Osteocyte (in vitro differentiated cells): ENCODE measurements around the gene MRPL28. TPM values are rescaled to one million over a fixed set of nuclear protein-coding genes. Genes with fewer than 3 reads are reported as not detected.

Experiments used
- DNase-seq: peaks from one replicate; pipeline ENCODE4 v3.0.0; 2021; ENCODE audit warnings: mixed read lengths; ENCODE audit not compliant: unreplicated experiment; ENCODE audit errors: extremely low spot score
- H3K27ac Mint-ChIP-seq: one replicate; pipeline ENCODE4 v1.8.0; 2021; ENCODE audit warnings: mild to moderate bottlenecking, mixed read lengths; ENCODE audit not compliant: unreplicated experiment
- H3K27me3 Mint-ChIP-seq: one replicate; pipeline ENCODE4 v1.8.0; 2021; ENCODE audit warnings: mixed read lengths; ENCODE audit not compliant: unreplicated experiment
- H3K36me3 Mint-ChIP-seq: one replicate; pipeline ENCODE4 v1.8.0; 2021; ENCODE audit warnings: mixed read lengths; ENCODE audit not compliant: unreplicated experiment
- H3K4me1 Mint-ChIP-seq: one replicate; pipeline ENCODE4 v1.8.0; 2021; ENCODE audit warnings: mixed read lengths; ENCODE audit not compliant: unreplicated experiment
- H3K4me3 Mint-ChIP-seq: one replicate; pipeline ENCODE4 v1.8.0; 2021; ENCODE audit warnings: mild to moderate bottlenecking, moderate library complexity, mixed read lengths; ENCODE audit not compliant: unreplicated experiment
- H3K9me3 Mint-ChIP-seq: one replicate; pipeline ENCODE4 v1.8.0; 2021; ENCODE audit warnings: mixed read lengths; ENCODE audit not compliant: unreplicated experiment
- total RNA-seq: library from RNA; stranded (reverse); gene quantifications from 2 replicates; pipeline ENCODE4 v1.2.1, GENCODE V29; 2021
- TF ChIP-seq, protein P1 (sequence below): fragments of 200-600 bp; sonication (generic); IDR thresholded peaks from 2 replicates; pipeline ENCODE4 v1.5.0; 2021; ENCODE audit warnings: antibody characterized with exemption, mild to moderate bottlenecking, moderate library complexity

MRPL28 gene
- total RNA-seq, 1 donor from 2014 or later: 71.7 TPM

DNA sequence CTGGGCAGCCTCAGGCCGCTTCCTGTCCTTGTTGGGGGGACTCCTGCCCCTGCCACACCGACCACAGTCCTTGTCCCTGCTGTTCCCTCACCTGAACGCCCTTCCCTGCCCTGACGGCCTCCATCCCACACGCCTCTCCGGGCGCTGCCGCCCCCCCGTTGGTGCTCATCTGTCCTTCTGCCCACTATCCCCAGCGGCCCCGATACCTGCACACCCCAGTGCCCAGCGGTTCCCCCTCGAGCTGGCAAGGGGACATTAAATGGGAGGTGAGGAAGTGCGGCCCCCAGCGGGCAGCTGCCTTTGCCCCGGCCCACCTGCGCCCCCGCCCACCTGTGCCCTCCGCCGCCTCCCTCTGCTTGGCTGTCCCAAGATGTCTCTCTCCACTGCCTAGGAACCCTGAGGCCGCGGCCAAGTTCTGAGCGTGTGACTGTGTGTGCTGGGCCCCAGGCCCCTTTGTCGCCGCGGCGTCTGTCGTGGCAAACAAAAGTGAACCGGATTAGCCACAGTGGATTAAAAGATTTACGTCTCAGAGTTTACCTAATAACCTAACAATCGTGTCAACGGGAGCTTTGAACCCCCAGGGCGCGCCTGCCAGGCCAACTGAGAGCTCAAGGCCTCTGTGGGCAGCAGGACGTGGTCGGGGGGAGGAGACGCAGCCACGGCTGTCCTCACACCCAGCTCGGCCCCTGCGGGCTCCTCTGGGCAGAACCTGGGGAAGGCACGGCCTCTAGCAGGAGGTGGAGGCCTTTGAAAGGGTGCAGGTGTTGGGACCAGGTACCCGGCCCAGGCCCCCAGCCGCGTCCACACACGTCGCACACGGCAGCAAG, 10.3 kb downstream of the MRPL28 start:
- no peak for DNase-seq
- H3K27ac Mint-ChIP-seq: no peak overlapping the region

DNA sequence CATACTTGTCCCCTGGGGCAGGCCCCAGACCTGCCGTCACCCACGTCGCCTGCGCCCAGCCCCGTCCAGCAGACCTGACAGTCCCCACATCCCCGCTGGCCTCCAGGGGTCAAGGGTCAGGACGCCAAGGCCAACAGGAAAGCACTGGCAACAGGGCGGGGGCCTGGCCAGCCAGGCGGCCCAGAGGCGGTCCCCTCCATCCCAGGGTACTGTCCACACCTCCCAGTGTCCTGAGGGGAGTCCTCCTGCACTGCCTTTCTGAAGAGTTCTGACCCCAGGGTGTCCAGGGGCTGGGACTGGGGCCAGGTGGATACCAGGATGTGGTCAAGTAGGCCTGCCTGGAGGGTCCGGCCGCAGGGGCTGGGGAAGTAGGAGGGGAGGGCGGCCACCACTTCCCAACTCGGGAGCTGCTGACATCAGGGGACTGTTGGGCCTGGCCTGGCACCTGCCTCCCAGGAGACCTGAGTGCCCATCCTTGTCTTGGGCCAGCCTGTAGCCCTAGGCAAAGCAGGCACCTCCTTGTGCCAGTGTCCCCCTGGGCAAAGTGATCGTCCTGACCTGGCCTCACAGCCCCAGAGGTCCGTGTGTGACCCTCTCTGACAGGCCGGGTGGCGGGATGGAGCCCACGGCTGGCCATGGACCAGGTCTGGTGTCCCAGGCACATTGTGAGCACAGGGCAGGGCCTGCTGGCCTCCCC, 11.1 kb downstream of the MRPL28 start:
- no peak overlapping the region for H3K27ac Mint-ChIP-seq
- H3K4me3 Mint-ChIP-seq: no peak overlapping the region
- peaks cover 4% of the 10 kb centered on the region for H3K4me1 Mint-ChIP-seq
- H3K27me3 Mint-ChIP-seq: no peaks in the 10 kb centered on the region
- TF ChIP-seq, protein P1, sequence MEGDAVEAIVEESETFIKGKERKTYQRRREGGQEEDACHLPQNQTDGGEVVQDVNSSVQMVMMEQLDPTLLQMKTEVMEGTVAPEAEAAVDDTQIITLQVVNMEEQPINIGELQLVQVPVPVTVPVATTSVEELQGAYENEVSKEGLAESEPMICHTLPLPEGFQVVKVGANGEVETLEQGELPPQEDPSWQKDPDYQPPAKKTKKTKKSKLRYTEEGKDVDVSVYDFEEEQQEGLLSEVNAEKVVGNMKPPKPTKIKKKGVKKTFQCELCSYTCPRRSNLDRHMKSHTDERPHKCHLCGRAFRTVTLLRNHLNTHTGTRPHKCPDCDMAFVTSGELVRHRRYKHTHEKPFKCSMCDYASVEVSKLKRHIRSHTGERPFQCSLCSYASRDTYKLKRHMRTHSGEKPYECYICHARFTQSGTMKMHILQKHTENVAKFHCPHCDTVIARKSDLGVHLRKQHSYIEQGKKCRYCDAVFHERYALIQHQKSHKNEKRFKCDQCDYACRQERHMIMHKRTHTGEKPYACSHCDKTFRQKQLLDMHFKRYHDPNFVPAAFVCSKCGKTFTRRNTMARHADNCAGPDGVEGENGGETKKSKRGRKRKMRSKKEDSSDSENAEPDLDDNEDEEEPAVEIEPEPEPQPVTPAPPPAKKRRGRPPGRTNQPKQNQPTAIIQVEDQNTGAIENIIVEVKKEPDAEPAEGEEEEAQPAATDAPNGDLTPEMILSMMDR: no peak
- no peaks in the 10 kb centered on the region for H3K36me3 Mint-ChIP-seq
- DNase-seq: no peak
- no peaks in the 10 kb centered on the region for H3K9me3 Mint-ChIP-seq

More for the DNA sequence above, 10.3 kb downstream of the MRPL28 start:
- H3K36me3 Mint-ChIP-seq: no peaks in the 10 kb centered on the region
- no peaks in the 10 kb centered on the region for H3K27me3 Mint-ChIP-seq
- TF ChIP-seq, protein P1: no peak
- no peak overlapping the region for H3K4me3 Mint-ChIP-seq
- H3K9me3 Mint-ChIP-seq: no peaks in the 10 kb centered on the region
- H3K4me1 Mint-ChIP-seq: peaks cover 4% of the 10 kb centered on the region

DNA sequence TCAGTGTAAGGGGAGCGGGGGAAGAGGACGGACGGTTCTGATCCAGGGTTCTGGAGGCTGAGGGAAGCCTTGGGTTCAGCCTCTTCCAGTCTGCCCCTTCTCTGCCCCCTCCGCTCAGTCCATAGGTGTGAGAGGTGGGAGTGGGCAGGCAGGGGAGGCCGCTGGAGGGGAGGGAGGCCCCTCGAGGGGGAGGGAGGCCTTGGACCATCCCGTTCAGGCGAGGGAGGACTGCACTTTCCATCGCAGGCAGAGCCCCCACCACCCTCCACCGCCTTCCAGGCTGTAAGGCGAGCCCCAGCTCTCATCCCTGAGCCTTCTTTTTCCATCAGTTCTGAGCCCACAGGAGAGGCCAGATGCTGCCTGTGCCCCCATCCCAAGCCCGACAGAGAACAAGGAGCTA, 13.6 kb downstream of the MRPL28 start:
- TF ChIP-seq, protein P1: no peak
- H3K27me3 Mint-ChIP-seq: no peaks in the 10 kb centered on the region
- no peaks in the 10 kb centered on the region for H3K36me3 Mint-ChIP-seq
- H3K27ac Mint-ChIP-seq: no peak overlapping the region
- H3K9me3 Mint-ChIP-seq: no peaks in the 10 kb centered on the region
- no peaks in the 10 kb centered on the region for H3K4me1 Mint-ChIP-seq
- no peak for DNase-seq
- H3K4me3 Mint-ChIP-seq: no peak overlapping the region

DNA sequence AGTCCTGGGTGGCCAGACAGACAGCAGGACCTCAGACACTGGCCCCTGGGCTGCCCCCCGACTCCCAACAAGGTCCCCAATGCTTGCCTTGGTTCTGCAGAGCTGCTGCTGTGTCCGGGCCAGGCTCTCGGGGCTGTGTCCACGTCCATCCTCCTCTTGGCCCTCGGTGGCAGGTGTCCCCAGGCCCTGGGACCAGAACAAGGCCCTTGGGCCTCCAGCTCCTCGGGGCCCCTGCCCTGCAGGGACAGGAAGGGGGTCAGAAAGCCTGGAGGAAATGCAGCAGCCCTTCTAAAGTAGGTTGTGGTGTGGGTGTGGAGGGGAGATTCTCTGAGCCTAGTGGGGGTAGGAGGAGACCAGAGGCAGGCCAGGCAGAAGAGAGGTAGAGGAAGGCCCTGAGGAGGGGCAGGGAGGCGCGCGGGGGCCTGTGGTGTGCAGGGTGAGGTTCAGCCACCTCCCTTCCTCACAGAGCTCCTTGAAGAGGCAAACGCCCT, 15.3 kb downstream of the MRPL28 start:
- DNase-seq: no peak

More for the DNA sequence above, 15.3 kb downstream of the MRPL28 start:
- peaks cover 12% of the 10 kb centered on the region for H3K4me1 Mint-ChIP-seq
- no peak overlapping the region for H3K27ac Mint-ChIP-seq
- H3K36me3 Mint-ChIP-seq: peaks cover 4% of the 10 kb centered on the region
- no peaks in the 10 kb centered on the region for H3K9me3 Mint-ChIP-seq
- TF ChIP-seq, protein P1: no peak
- no peaks in the 10 kb centered on the region for H3K27me3 Mint-ChIP-seq
- no peak overlapping the region for H3K4me3 Mint-ChIP-seq
